H1 (cell line): ENCODE results near the gene S100P. TPM values are rescaled to one million over a fixed set of nuclear protein-coding genes. Genes with fewer than 3 reads are reported as not detected.

ENCODE experiments used
- ASH2L ChIP-seq: fragments of 200-600, 300-600 bp; sonication (generic); IDR thresholded peaks from one replicate; pipeline ENCODE4 v1.7.1; 2017; ENCODE audit warnings: low read length
- CBX8 ChIP-seq: fragments of 300-800, 300-1000 bp; sonication (generic); IDR thresholded peaks from 2 replicates; pipeline ENCODE4 v1.7.1; 2016; ENCODE audit warnings: low read depth, low read length, borderline replicate concordance
- CHD2 ChIP-seq: IDR thresholded peaks from 2 replicates; pipeline ENCODE4 v1.6.1; 2012; ENCODE audit warnings: low read length, improper control_type of control experiment
- FOSL1 ChIP-seq: IDR thresholded peaks from 2 replicates; pipeline ENCODE4 v1.6.1; 2011; ENCODE audit warnings: mild to moderate bottlenecking, low read depth, low read length, moderate library complexity; ENCODE audit not compliant: insufficient read depth
- RNF2 ChIP-seq: fragments of 200-900, 300-1000 bp; sonication (generic); IDR thresholded peaks from 2 replicates; pipeline ENCODE4 v1.7.1; 2016; ENCODE audit warnings: borderline replicate concordance, low read depth, mild to moderate bottlenecking, antibody characterized with exemption, low read length; ENCODE audit not compliant: poor library complexity, severe bottlenecking; ENCODE audit errors: missing control alignments
- SIRT6 ChIP-seq: IDR thresholded peaks from one replicate; pipeline ENCODE4 v1.7.1; 2012; ENCODE audit warnings: low read length, inconsistent platforms
- SP1 ChIP-seq: IDR thresholded peaks from 2 replicates; pipeline ENCODE4 v1.6.1; 2011; ENCODE audit warnings: low read depth, low read length
- SP2 ChIP-seq: IDR thresholded peaks from 2 replicates; pipeline ENCODE4 v1.6.1; 2012; ENCODE audit warnings: mild to moderate bottlenecking, low read length, inconsistent platforms
- TAF1 ChIP-seq: IDR thresholded peaks from 2 replicates; pipeline ENCODE4 v1.6.1; 2011; ENCODE audit warnings: mild to moderate bottlenecking, low read depth, low read length
- TBP ChIP-seq: IDR thresholded peaks from 2 replicates; pipeline ENCODE4 v1.6.1; 2011; ENCODE audit warnings: low read depth, low read length, improper control_type of control experiment
- polyA plus RNA-seq, 7 experiments: library from polyadenylated mRNA; depleted of rRNA in 3 of 7; stranded (reverse) in 5 of 7; unstranded in 2 of 7; fragments of >200 nt in 5 of 7; fragments of 200-250 nt in 2 of 7; gene quantifications; 1 replicate in 5 of 7; 2 replicates in 1 of 7; 4 replicates in 1 of 7; pipeline versions ENCODE4 v1.2.1 to v1.2.3, GENCODE V29; 2011 to 2013; ENCODE audit warnings: missing spikeins in 2 of 7, mixed read lengths in 2 of 7
- total RNA-seq: library from RNA; stranded (reverse); fragmentation: NEBNext Ultra II Directional; extraction: Animal tissue kit (Norgen Biotek cat#: 25700); gene quantifications from 2 replicates; pipeline ENCODE4 v1.2.1, GENCODE V29; 2021
- TF ChIP-seq, protein P1 (sequence below): fragments of 300-600 bp; sonication (generic); IDR thresholded peaks from 2 replicates; pipeline ENCODE4 v1.7.1; 2012; ENCODE audit warnings: low read length, moderate library complexity, mild to moderate bottlenecking, inconsistent platforms; ENCODE audit not compliant: insufficient replicate concordance

Gene S100P
- total and polyA plus RNA-seq, 2 of the 8 experiments (the other 6 are each of a cell fraction or from before 2014, with no cell fraction given) = not detected

DNA sequence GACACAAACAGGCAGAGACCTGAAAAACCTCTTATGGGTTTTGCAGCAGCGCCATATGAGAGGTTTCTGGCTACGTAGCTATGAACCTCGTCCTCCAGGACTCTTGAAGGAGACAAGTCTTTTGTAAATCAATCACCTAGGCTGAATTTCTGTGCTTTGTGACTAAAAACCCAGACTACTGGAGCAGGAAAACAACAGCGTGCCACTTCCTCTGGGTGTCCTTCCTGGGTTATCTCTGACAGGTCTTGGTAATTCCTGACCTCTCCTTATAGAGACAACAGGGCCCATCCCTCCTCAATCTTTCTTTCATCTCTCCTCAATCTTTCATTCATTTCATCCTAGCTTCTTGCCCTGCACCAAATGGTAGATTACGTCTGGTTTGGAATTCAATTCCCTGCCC lies 5.7 kb downstream of the S100P start (continued):
- TF ChIP-seq, protein P1, sequence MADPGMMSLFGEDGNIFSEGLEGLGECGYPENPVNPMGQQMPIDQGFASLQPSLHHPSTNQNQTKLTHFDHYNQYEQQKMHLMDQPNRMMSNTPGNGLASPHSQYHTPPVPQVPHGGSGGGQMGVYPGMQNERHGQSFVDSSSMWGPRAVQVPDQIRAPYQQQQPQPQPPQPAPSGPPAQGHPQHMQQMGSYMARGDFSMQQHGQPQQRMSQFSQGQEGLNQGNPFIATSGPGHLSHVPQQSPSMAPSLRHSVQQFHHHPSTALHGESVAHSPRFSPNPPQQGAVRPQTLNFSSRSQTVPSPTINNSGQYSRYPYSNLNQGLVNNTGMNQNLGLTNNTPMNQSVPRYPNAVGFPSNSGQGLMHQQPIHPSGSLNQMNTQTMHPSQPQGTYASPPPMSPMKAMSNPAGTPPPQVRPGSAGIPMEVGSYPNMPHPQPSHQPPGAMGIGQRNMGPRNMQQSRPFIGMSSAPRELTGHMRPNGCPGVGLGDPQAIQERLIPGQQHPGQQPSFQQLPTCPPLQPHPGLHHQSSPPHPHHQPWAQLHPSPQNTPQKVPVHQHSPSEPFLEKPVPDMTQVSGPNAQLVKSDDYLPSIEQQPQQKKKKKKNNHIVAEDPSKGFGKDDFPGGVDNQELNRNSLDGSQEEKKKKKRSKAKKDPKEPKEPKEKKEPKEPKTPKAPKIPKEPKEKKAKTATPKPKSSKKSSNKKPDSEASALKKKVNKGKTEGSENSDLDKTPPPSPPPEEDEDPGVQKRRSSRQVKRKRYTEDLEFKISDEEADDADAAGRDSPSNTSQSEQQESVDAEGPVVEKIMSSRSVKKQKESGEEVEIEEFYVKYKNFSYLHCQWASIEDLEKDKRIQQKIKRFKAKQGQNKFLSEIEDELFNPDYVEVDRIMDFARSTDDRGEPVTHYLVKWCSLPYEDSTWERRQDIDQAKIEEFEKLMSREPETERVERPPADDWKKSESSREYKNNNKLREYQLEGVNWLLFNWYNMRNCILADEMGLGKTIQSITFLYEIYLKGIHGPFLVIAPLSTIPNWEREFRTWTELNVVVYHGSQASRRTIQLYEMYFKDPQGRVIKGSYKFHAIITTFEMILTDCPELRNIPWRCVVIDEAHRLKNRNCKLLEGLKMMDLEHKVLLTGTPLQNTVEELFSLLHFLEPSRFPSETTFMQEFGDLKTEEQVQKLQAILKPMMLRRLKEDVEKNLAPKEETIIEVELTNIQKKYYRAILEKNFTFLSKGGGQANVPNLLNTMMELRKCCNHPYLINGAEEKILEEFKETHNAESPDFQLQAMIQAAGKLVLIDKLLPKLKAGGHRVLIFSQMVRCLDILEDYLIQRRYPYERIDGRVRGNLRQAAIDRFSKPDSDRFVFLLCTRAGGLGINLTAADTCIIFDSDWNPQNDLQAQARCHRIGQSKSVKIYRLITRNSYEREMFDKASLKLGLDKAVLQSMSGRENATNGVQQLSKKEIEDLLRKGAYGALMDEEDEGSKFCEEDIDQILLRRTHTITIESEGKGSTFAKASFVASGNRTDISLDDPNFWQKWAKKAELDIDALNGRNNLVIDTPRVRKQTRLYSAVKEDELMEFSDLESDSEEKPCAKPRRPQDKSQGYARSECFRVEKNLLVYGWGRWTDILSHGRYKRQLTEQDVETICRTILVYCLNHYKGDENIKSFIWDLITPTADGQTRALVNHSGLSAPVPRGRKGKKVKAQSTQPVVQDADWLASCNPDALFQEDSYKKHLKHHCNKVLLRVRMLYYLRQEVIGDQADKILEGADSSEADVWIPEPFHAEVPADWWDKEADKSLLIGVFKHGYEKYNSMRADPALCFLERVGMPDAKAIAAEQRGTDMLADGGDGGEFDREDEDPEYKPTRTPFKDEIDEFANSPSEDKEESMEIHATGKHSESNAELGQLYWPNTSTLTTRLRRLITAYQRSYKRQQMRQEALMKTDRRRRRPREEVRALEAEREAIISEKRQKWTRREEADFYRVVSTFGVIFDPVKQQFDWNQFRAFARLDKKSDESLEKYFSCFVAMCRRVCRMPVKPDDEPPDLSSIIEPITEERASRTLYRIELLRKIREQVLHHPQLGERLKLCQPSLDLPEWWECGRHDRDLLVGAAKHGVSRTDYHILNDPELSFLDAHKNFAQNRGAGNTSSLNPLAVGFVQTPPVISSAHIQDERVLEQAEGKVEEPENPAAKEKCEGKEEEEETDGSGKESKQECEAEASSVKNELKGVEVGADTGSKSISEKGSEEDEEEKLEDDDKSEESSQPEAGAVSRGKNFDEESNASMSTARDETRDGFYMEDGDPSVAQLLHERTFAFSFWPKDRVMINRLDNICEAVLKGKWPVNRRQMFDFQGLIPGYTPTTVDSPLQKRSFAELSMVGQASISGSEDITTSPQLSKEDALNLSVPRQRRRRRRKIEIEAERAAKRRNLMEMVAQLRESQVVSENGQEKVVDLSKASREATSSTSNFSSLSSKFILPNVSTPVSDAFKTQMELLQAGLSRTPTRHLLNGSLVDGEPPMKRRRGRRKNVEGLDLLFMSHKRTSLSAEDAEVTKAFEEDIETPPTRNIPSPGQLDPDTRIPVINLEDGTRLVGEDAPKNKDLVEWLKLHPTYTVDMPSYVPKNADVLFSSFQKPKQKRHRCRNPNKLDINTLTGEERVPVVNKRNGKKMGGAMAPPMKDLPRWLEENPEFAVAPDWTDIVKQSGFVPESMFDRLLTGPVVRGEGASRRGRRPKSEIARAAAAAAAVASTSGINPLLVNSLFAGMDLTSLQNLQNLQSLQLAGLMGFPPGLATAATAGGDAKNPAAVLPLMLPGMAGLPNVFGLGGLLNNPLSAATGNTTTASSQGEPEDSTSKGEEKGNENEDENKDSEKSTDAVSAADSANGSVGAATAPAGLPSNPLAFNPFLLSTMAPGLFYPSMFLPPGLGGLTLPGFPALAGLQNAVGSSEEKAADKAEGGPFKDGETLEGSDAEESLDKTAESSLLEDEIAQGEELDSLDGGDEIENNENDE = no peak
- no peak for TF ChIP-seq ASH2L
- no peak for TF ChIP-seq TAF1
- no peak for TF ChIP-seq SIRT6
- no peak for TF ChIP-seq FOSL1
- TF ChIP-seq RNF2 = no peak
- no peak for TF ChIP-seq SP1
- TF ChIP-seq CBX8 = no peak
- no peak for TF ChIP-seq SP2
- no peak for TF ChIP-seq CHD2
- no peak for TF ChIP-seq TBP
